HG02642 (cell line): ENCODE results near the gene GALNT8.

Experiments used
- ATAC-seq: cut with Tn5 transposase; IDR thresholded peaks from one replicate; pipeline ENCODE4 v1.9.1; 2021; ENCODE audit warnings: mild to moderate bottlenecking; ENCODE audit not compliant: unreplicated experiment, poor library complexity

The GALNT8 gene

DNA sequence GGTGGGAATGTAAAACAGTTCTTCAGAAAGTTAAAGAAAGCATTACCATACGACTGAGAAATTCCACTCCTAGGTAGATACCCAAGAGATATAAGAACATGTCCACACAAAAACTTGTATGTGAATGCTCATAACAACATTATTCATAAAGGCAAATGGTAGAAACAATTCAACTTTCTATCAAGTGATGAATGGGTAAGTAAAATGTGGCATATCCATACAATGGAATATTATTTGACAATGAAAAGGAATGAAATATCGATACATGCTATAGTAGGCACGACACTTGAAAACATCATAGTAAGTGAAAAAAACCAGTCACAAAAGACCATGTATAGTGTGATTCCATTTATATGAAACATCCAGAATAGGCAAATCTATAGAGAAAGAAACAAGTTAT is 71.3 kb downstream of the GALNT8 start:
- no peak for ATAC-seq

DNA sequence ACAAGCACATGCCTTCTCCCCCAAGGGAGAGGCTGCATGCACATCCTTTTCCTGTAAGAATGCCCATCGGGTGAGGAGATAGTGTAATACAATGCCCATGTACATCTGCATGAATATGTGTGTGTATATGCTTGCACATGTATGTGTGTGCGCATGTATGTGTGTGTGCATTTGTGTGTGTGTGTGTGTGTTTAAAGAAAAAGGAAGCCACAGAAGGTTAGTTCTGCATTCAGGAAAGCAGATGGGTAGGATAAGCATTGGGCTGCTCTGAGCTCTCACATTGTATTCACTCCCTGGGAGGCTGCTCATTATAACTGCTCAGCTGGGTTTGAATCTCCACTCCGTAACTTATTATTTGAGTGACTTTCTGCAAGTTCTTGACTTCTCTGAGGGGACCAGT is 74.3 kb downstream of the GALNT8 start:
- ATAC-seq, result no peak

DNA sequence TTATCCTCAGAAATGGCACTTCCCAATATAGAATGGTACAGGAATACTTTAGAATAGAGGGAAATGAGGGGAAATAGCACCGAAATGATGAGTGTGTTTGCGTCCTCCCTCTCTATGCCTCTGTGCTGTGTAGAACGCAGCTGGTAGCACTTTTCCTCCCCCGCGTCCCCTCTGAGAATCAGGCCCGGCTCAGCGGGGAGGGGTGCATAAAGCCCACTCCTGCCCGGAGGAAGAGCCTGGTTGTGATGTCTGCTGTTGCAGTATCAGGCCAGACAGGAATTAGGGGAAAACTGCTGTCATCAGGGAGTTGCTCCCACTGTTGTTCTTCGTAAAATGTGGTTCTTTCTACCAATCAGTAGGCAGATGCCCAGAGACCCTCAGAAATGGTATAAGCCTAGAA is 76.0 kb downstream of the GALNT8 start:
- no peak for ATAC-seq

- ATAC-seq, result no peak
Observed at GRCh38 chr12:4796694-4797482, 76.7 kb downstream of the GALNT8 start.

DNA sequence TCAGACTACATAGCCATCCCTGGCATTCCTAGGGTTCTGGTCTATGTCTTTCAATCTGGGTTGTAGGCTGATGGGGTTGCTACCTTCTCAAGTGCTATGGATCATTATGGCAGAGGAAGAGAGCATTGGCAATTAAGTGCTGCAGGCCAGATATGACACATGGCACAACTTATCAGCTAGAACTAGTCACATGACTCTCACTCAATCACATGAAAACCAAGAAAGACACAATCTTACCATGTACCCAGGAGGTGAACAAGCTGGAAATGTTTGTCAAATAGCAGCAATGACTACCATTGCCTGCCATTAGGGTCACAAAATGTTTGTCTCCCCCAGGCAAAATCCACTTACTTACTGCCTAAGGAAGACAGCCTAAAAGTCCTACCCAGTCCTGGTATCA is 80.4 kb downstream of the GALNT8 start:
- no peak for ATAC-seq

DNA sequence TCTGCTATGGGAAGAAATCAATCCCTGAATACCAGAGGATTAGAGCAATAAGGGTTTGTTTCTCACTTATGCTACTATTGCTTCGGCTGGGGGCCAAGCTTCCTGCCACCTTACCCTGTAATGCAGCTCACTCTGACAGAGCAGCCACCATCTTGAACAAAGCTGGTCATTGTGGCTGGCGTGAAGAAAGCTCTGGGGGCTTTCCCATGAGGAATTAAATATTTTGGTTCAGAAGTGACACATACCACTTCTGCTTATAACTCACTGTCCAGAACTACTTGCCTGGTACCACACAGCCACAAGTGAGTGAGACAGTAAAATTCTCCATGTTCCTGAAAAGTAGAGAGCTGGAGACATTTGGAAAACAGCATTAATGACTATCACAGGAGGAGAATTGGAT is 82.6 kb downstream of the GALNT8 start:
- no peak for ATAC-seq

- no peak for ATAC-seq
Observed at GRCh38 chr12:4806439-4807115, 86.4 kb downstream of the GALNT8 start.

DNA sequence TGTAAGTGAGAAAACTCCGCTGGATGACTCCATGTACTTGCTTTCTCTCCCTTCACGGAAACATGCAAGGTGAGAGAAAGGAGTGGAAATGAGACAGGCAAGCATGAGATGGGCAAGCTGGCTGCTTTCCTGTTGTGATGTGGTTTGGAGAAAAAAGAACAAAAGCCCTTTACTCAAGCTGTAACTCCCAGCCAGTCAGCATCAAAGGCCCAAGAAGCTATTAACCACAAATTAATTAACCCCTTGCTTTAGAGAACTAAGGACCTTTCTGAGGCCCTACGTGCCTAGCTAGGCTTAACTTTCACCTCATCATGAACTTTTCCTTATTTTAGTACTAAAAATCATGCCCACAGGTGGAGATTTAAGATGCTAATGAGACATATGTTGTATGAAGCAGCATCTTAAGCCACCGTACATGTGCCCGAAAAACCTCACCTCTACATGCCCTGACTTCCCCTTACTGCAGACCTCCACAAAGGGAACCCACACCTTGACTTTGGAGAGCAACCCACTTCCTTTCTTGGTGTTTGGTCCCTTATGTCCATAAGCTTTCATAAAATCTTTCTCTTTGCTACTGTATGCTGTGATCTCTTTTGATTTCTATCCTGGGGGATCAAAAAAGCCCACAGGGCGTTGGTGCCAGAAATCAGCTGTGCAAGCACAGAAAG is 87.0 kb downstream of the GALNT8 start:
- ATAC-seq, result no peak

DNA sequence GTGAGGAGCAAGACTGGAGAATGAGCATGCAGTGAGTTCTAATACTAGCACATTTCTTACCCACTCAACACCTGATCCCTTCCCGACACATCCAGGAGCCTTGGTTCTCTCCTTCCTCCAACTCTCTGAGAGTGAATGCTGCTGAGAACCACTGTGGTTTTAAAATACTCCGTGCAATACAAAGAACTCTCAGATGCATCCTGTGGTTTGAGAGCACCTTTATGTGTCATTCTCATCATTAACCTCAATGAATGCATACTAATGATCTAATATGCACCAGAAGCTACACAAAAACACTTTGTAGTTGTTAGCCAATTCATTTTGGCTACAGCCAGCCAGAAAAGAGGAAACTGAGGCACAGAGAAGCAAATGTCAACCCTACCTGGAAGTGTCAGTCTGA is 87.6 kb downstream of the GALNT8 start:
- no peak for ATAC-seq

DNA sequence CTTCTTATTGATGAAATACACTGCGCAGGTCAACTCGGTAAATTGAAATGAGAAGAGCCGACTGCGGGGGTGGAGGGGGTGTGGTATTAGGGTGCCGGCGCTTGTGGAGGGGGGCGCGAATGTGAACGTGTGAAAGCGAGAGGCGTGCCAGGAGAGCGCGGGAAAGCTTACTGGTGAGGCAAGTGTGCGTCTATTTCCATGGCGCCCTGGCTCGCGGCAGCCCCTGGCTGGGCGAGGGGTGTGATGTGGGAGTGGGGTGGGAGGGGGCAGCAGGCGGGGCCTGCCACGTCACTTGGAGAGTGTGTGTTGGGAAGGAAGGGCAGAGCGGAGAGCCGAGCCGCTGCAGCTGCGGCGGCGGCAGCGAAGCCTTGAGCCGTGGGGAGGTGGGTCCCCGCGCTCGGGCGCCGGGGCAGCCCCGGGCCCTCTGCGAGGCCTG is 88.8 kb downstream of the GALNT8 start:
- ATAC-seq, result no peak

DNA sequence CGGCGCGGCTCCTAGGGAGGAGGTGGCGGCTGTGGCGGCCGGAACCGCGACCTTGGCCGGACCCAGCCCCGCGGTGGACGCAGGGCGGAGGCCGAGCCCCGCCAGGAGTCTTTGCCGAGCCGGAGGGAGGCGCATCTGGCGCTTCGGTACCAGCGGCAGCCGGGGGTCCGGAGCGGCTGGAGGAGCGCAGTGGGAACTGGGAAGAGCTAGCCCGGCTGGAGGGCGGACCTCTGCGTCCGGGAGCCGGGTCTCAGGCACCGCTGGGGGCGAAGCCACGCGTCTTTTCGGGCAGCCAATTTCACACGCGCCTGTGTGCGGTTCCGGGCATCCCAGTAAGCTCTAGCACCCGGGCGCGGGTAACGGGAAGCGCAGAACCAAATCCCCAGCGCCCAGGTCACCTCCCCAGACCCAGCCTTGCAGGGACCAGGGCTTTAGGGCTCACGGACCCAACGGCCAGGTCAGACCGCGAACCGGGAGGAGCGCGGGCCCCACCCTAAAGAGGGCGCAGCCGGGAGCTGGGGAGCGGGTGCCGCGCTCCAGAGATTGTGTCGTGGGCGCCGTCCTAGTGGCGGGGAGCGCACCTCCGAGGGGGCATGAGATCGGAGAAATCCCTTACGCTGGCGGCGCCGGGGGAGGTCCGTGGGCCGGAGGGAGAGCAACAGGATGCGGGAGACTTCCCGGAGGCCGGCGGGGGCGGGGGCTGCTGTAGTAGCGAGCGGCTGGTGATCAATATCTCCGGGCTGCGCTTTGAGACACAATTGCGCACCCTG is 89.4 kb downstream of the GALNT8 start:
- no peak for ATAC-seq

DNA sequence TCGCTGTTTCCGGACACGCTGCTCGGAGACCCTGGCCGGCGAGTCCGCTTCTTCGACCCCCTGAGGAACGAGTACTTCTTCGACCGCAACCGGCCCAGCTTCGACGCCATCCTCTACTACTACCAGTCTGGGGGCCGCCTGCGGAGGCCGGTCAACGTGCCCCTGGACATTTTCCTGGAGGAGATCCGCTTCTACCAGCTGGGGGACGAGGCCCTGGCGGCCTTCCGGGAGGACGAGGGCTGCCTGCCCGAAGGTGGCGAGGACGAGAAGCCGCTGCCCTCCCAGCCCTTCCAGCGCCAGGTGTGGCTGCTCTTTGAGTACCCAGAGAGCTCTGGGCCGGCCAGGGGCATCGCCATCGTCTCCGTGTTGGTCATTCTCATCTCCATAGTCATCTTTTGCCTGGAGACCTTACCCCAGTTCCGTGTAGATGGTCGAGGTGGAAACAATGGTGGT is 90.0 kb downstream of the GALNT8 start:
- no peak for ATAC-seq

GRCh38 chr12:4812624-4813327 is 92.6 kb downstream of the GALNT8 start:
- no peak for ATAC-seq

- ATAC-seq, result no peak
Observed at GRCh38 chr12:4813741-4814140, 93.5 kb downstream of the GALNT8 start.

DNA sequence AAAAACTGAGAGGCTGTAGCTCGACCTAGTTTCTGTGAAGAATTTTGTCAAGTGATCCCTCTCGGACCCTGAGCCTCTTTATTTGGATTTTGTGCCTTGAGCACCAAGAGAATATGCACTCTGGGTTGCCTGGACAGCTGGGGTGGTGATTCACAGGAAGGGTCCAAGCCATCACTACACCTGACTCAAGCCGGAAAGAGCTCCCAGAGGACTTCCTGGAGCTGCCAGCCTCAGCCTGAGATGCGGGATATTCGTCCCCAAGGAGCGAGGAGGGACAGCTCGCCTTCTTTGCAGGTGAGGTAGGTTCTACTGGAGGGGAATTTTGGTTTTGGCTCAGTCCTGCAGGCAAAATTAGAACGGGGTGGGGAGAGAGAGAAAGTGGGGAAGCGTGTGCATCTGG is 94.3 kb downstream of the GALNT8 start:
- ATAC-seq, result no peak

DNA sequence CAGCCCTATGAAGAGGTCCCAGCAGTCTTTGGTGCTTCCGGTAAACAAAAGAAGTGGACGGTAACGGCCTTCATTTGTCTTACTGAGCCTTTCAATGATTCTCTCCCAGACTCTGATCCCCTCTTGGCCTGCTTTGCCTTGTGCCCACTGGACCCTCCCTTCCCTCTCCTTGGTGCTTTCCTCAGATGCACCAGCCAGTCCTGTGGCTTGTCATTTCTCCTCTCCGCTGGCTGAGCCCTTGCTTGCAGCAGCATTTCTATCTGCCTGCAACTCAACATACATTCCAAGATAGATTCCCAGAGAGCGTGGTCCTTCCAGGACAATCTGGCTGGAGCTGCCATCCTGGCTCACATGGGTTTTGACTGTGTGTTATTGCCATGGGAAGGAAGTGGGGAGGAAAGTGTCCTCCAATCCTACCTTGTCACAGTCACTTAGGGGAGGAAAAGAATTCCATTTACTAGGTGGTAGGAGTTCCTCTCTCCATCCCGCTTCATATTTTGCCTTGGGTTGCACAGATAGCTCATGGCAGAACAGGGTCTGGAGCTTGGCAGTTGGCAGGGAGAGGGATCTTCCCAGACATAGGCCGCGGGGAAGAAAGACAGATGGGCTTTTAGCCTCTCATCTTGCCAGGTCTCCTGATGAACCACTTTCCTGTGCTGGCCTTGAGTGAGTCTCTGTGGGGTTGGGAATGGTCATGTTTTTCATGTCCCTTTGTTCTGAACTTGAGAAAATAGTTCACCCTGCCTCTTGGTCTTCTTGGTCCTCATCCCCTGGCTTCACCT is 96.7 kb downstream of the GALNT8 start:
- ATAC-seq, result no peak

GRCh38 chr12:4817880-4818279 is 97.7 kb downstream of the GALNT8 start:
- ATAC-seq, result no peak

DNA sequence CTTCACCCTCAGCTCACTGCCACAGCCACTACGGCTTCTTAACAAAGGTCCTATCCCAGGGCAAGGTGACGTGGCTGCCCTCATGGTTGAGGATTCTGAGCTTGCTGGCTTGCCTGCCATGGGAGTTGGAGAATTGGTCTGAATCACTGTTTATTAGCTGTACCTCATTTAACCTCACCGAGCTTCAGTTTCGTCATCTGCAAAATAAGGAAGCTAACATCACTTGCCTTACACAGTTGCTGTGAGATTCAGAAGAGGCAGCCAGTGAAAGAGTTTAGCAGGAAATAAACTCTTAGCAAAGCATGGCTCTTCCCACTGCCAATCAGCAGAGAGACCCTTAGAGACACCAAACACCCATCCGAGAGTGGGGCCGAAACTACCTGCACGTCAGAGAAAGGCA is 99.5 kb downstream of the GALNT8 start:
- no peak for ATAC-seq

GRCh38 chr12:4820971-4821370 is 100.8 kb downstream of the GALNT8 start:
- ATAC-seq, result no peak
